OCI-LY1 (cell line): ENCODE data around the gene CPLX1.

Experiments
- H2AFZ ChIP-seq: fragments of 200-600 bp; sonication (generic), shearing (Covaris generic); 2 replicates; pipeline ENCODE4 v1.6.0; 2014; ENCODE audit warnings: antibody characterized with exemption, mild to moderate bottlenecking, low read length
- H3F3A ChIP-seq: fragments of 200-600 bp; sonication (generic), shearing (Covaris generic); 2 replicates; pipeline ENCODE4 v1.6.0; 2014; ENCODE audit warnings: mild to moderate bottlenecking, antibody characterized with exemption, low read length, moderate library complexity; ENCODE audit not compliant: insufficient read depth
- H3K27ac ChIP-seq: fragments of 200-600 bp; sonication (generic); 2 replicates; pipeline ENCODE4 v1.5.1; 2014; ENCODE audit warnings: low read length, mixed run types, mild to moderate bottlenecking, low read depth; ENCODE audit not compliant: poor library complexity, severe bottlenecking
- H3K27me3 ChIP-seq: fragments of 200-600 bp; sonication (generic); 2 replicates; pipeline ENCODE4 v1.6.0; 2014; ENCODE audit warnings: antibody characterized with exemption, mild to moderate bottlenecking, low read length, moderate library complexity; ENCODE audit not compliant: insufficient read depth
- H3K36me3 ChIP-seq: fragments of 200-600 bp; sonication (generic); 2 replicates; pipeline ENCODE4 v1.6.1; 2014; ENCODE audit warnings: mild to moderate bottlenecking, antibody characterized with exemption, low read length, moderate library complexity, mixed read lengths; ENCODE audit not compliant: insufficient read depth
- H3K4me1 ChIP-seq: fragments of 200-600 bp; sonication (generic); 2 replicates; pipeline ENCODE4 v1.5.1; 2014; ENCODE audit warnings: mild to moderate bottlenecking, low read length, moderate library complexity; ENCODE audit not compliant: insufficient read depth, severe bottlenecking
- H3K4me2 ChIP-seq: fragments of 200-600 bp; sonication (generic), shearing (Covaris generic); 2 replicates; pipeline ENCODE4 v1.6.1; 2014; ENCODE audit warnings: low read length
- H3K4me3 ChIP-seq: fragments of 200-600 bp; sonication (generic); 2 replicates; pipeline ENCODE4 v1.5.1; 2014; ENCODE audit warnings: low read length, low read depth, mild to moderate bottlenecking, mixed read lengths; ENCODE audit not compliant: poor library complexity, severe bottlenecking
- H3K79me2 ChIP-seq: fragments of 200-600 bp; shearing (Covaris generic); 2 replicates; pipeline ENCODE4 v1.6.1; 2016; ENCODE audit warnings: mixed run types, low read length, mixed read lengths; ENCODE audit not compliant: insufficient read depth
- H3K9ac ChIP-seq: fragments of 200-600 bp; sonication (generic), shearing (Covaris generic); 2 replicates; pipeline ENCODE4 v1.6.1; 2014; ENCODE audit warnings: mild to moderate bottlenecking, low read length, mixed read lengths
- H3K9me2 ChIP-seq: fragments of 200-600 bp; sonication (generic), shearing (Covaris generic); 2 replicates; pipeline ENCODE4 v1.6.1; 2014; ENCODE audit warnings: low read depth, mild to moderate bottlenecking, low read length, mixed read lengths
- H3K9me3 ChIP-seq: fragments of 200-600 bp; shearing (Covaris generic); 2 replicates; pipeline ENCODE4 v1.6.1; 2014; ENCODE audit warnings: low read length, mixed read lengths
- H4K20me1 ChIP-seq: fragments of 200-600 bp; sonication (generic), shearing (Covaris generic); 2 replicates; pipeline ENCODE4 v1.6.0; 2016; ENCODE audit warnings: mild to moderate bottlenecking, low read length; ENCODE audit not compliant: insufficient read depth
- CTCF ChIP-seq: fragments of 200-600 bp; sonication (generic), shearing (Covaris generic); IDR thresholded peaks from 2 replicates; pipeline ENCODE4 v1.5.1; 2017; ENCODE audit warnings: mild to moderate bottlenecking, antibody characterized with exemption, low read length, moderate library complexity, mixed read lengths
- EZH2 ChIP-seq: fragments of 200-600 bp; sonication (generic), shearing (Covaris generic); IDR thresholded peaks from 2 replicates; pipeline ENCODE4 v1.8.0; 2017; ENCODE audit warnings: borderline replicate concordance, mixed run types, mild to moderate bottlenecking, antibody characterized with exemption, low read length, moderate library complexity, mixed read lengths

The CPLX1 gene

DNA sequence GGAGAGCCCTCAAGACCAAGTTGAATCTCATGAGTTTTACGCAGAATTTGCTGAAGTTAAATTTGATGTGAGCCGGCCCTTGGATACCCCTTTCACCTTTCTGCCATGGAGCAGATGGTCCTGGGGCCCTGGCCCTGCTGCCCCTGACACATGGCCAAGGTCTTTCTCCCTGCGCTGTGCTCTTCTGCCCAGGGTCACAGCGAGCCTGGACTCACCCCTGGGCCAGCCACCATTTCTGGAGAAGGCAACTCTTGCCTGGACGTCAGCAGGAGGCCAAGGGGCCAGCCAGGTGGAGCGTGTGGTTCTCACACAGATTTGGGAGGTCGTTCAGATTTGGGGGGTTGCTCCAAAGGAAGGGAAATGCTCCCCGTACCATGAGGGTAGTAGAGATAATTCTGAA is 90.3 kb downstream of the CPLX1 start:
- Histone ChIP-seq H3F3A (no peaks in the 10 kb centered on the region), H3K9me2 (no peaks in the 10 kb centered on the region), H2AFZ (no peak overlapping the region), H3K27me3 (no peaks in the 10 kb centered on the region), H3K4me2 (no peak overlapping the region), H3K4me3 (no peak overlapping the region), H3K9ac (no peak overlapping the region), H3K4me1 (no peaks in the 10 kb centered on the region), H3K36me3 (peaks cover 48% of the 10 kb centered on the region), H3K9me3 (no peaks in the 10 kb centered on the region), H4K20me1 (no peaks in the 10 kb centered on the region), H3K79me2 (no peaks in the 10 kb centered on the region), H3K27ac (no peak overlapping the region)
- TF ChIP-seq EZH2: no peak
- no peak for TF ChIP-seq CTCF
